Activated B cell treated with CpG ODN at 0.5 μM for 24 hours (primary cell): ENCODE data around the gene WIPI1. TPM values are rescaled to one million over a fixed set of nuclear protein-coding genes. Genes with fewer than 3 reads are reported as not detected.

Source experiments
- ATAC-seq: fragments of 200-7000 bp; cut with Tn5 transposase; one replicate; pipeline ENCODE4 v1.10.0; 2021; ENCODE audit warnings: low read depth, mild to moderate bottlenecking, moderate library complexity
- CTCF ChIA-PET: fragments of 350-600 bp; sonication (Branson Sonifier 250); formaldehyde crosslinking; loops from one replicate; lab custom pipeline; 2021; ENCODE audit warnings: antibody characterized with exemption; lab: Charles Lee
- POLR2A ChIA-PET: fragments of 350-600 bp; sonication (Branson Sonifier 250); formaldehyde crosslinking; loops from one replicate; lab custom pipeline; 2021; ENCODE audit warnings: antibody characterized with exemption; lab: Charles Lee
- DNase-seq: peaks from one replicate; pipeline ENCODE4 v3.0.0; 2022
- H3K27ac Mint-ChIP-seq: one replicate; pipeline ENCODE4 v1.8.0; 2020; ENCODE audit warnings: mixed read lengths
- H3K27me3 Mint-ChIP-seq: one replicate; pipeline ENCODE4 v1.8.0; 2021; ENCODE audit warnings: mixed read lengths
- H3K36me3 Mint-ChIP-seq: one replicate; pipeline ENCODE4 v1.8.0; 2021; ENCODE audit warnings: low read depth, mixed read lengths
- H3K4me1 Mint-ChIP-seq: one replicate; pipeline ENCODE4 v1.8.0; 2021; ENCODE audit warnings: mixed read lengths
- H3K4me3 Mint-ChIP-seq: one replicate; pipeline ENCODE4 v1.8.0; 2020; ENCODE audit warnings: mild to moderate bottlenecking, mixed read lengths
- H3K9me3 Mint-ChIP-seq: one replicate; pipeline ENCODE4 v1.8.0; 2020; ENCODE audit warnings: mixed read lengths
- intact Hi-C: fragments of 100-400 bp; cut with micrococcal nuclease; formaldehyde crosslinking; loops from one replicate; pipeline ENCODE4 v1.15.1; 2024
- total RNA-seq: library from RNA; stranded (reverse); gene quantifications from 2 replicates; pipeline ENCODE4 v1.2.3, GENCODE V29; 2022
- TF ChIP-seq, protein P1 (sequence below): fragments of 200-600 bp; IDR thresholded peaks from one replicate; pipeline ENCODE4 v1.8.0; 2022; ENCODE audit warnings: antibody characterized with exemption, mild to moderate bottlenecking

The WIPI1 gene
- total RNA-seq, 1 donor from 2014 or later: 9.8 TPM

DNA sequence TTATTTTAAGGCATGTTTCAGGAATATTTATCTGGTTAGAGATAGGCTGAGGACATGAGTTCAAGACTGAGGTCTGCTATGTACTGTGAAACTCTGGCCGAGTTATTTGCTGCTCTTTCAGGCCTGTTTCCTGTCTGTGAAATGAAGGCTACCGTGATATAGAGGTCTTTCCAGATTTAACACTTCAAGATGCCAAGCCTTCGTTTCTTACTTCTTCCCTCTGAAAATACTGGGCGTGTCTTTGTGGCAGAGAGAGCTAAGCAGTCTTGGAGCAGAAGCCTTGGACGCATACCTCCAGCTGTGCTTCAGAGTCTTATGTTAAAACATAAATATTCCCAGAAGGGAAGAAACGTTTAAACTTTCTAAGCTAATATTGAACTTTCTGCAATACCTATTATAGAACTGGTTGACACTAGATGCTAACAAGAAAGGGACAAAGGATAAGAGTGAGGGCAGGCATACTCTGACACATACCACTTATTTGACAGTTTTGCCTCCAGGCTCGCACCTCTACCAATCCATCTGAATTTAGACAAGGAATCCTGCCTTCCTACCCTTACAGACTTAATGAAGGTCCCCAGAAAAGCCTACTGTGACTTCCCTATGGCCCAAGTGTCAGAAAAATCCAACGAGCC is 17.5 kb downstream of the WIPI1 start:
- H3K27me3 Mint-ChIP-seq: no peaks in the 10 kb centered on the region
- POLR2A ChIA-PET: interaction anchor here (0.9 to 1.6 kb wide), 2 partner anchors 149 to 203 kb away, joined by 3 to 6 read pairs; partner anchors contain the start of genes ARSG and SLC16A6
- ATAC-seq (no peak), DNase-seq (no peak)
- peaks cover 56% of the 10 kb centered on the region for H3K4me1 Mint-ChIP-seq
- H3K36me3 Mint-ChIP-seq: peaks cover 4% of the 10 kb centered on the region
- CTCF ChIA-PET: interaction anchor here (2.2 kb wide), 1 partner anchor 175 kb away, joined by 5 read pairs; no protein-coding TSS in a partner anchor
- no peaks in the 10 kb centered on the region for H3K9me3 Mint-ChIP-seq
- intact Hi-C loops: loop anchor here (10.0 kb wide), 1 partner anchor 95 kb away; no protein-coding TSS in a partner anchor
- TF ChIP-seq, protein P1, sequence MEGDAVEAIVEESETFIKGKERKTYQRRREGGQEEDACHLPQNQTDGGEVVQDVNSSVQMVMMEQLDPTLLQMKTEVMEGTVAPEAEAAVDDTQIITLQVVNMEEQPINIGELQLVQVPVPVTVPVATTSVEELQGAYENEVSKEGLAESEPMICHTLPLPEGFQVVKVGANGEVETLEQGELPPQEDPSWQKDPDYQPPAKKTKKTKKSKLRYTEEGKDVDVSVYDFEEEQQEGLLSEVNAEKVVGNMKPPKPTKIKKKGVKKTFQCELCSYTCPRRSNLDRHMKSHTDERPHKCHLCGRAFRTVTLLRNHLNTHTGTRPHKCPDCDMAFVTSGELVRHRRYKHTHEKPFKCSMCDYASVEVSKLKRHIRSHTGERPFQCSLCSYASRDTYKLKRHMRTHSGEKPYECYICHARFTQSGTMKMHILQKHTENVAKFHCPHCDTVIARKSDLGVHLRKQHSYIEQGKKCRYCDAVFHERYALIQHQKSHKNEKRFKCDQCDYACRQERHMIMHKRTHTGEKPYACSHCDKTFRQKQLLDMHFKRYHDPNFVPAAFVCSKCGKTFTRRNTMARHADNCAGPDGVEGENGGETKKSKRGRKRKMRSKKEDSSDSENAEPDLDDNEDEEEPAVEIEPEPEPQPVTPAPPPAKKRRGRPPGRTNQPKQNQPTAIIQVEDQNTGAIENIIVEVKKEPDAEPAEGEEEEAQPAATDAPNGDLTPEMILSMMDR: no peak
- H3K4me3 Mint-ChIP-seq: no peak overlapping the region
- H3K27ac Mint-ChIP-seq: peak overlapping the region; percentile 19

DNA sequence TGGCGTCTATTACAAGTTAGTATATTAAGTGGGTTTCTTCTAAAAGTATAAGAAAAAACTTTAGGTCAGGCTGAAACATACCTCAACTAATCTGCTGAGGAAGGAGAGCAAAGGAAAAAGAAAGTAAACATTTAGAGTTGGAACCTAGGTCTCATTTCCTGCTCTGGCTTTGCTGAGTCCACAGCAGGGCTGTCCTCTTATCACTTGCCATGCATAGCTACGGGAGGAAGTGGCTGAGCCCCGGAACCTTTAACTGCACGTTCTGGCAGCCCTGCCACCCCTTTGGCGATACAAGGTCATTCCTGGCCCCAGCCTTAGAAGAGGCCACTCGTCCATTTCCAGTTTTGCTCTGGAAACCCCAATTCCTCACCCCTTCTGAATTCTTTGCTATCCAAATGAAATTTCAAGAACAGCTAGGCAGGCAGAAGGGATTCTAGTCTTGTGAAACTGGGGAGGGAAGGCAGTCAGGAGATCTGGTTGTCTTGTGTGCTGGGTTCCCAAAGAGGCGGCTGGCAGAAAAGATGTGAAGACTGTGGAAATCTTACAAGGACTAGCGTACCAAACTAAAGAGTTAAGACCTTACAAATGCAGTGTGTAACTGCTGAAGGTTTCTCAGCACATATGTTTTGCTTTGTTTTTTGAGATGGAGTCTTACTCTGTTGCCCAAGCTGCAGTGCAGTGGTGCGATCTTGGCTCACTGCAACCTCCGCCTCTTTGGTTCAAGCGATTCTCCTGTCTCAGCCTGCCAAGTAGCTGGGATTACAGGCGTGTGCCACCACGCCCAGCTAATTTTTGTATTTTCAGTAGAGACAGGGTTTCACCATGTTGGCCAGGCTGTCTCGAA is 19.1 kb downstream of the WIPI1 start:
- intact Hi-C loops: loop anchor here (10.0 kb wide), 1 partner anchor 93 kb away; no protein-coding TSS in a partner anchor
- DNase-seq (no peak), ATAC-seq (peak; percentile 62)
- Mint-ChIP-seq H3K9me3 (no peaks in the 10 kb centered on the region), H3K36me3 (peaks cover 6% of the 10 kb centered on the region), H3K27ac (peak overlapping the region; percentile 82), H3K4me3 (peak overlapping the region; percentile 73), H3K4me1 (peaks cover 56% of the 10 kb centered on the region), H3K27me3 (no peaks in the 10 kb centered on the region)
- ChIA-PET CTCF (interaction anchor here (1.6 to 5.7 kb wide), 3 partner anchors 19 to 265 kb away, joined by 4 to 49 read pairs (median 21); partner anchors contain the start of gene WIPI1), POLR2A (interaction anchor here (0.5 to 3.5 kb wide), 10 partner anchors 20 to 1008 kb away, joined by 3 to 24 read pairs (median 7); partner anchors contain the start of genes AMZ2, ARSG, SLC16A6 and WIPI1)
- TF ChIP-seq, protein P1: no peak

DNA sequence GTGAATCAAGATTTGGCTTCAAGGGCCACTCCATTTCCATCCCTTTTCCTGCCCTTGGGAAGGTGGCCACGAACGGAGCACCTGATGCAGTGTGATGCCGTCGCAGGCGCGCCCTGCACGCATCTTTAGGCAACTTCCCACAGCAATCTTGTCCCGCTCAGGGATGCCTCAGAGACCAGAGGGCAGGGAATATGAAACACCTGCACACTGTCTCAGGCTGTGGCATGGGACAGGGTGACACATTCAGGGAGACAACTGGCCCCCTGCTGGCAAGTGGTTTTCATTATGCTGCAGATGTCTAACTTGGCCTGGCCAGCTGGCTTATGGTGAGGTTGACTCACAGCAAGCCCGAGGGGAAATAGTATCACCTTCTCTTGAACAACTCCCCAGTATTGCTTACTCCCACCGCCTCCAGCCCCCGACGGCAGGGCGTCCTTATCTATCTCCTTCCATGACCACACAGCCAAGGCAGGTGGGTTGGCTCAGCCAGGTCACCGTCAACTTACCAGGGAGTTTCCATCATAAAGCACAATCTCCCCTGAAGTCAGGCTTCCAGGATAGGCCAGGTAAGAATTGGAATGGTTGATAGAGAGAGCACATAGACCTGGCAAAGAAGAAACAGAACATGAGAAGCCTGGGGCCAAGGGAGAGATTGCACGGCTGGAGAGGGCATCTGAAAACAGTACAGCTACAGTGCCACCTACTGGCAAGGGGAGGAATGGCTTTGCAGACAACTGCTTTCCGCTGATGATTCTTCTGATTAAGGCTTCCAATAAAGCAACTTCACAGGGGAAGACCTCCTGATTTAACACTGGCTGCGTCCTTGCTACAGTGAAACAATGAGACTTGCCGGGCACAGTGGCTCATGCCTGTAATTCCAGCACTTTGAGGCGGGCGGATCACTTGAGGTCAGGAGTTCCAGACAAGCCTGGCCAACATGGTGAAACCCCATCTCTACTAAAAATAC is 21.1 kb downstream of the WIPI1 start:
- Mint-ChIP-seq H3K27ac (peak overlapping the region; percentile 54), H3K9me3 (no peaks in the 10 kb centered on the region), H3K27me3 (no peaks in the 10 kb centered on the region), H3K36me3 (peaks cover 16% of the 10 kb centered on the region), H3K4me3 (no peak overlapping the region), H3K4me1 (peaks cover 50% of the 10 kb centered on the region)
- peak; percentile 78 for ATAC-seq
- intact Hi-C loops: loop anchor here (1.0 to 10.0 kb wide), 10 partner anchors 21 to 473 kb away; partner anchors contain the start of gene WIPI1
- ChIA-PET POLR2A (interaction anchor here (0.8 to 3.5 kb wide), 8 partner anchors 11 to 235 kb away, joined by 3 to 22 read pairs (median 3); partner anchors contain the start of genes ARSG and WIPI1), CTCF (interaction anchor here (0.8 to 5.7 kb wide), 16 partner anchors 8 to 263 kb away, joined by 3 to 49 read pairs (median 4); partner anchors contain the start of gene WIPI1)
- DNase-seq: peak; percentile 60
- TF ChIP-seq, protein P1: peak; percentile 61

DNA sequence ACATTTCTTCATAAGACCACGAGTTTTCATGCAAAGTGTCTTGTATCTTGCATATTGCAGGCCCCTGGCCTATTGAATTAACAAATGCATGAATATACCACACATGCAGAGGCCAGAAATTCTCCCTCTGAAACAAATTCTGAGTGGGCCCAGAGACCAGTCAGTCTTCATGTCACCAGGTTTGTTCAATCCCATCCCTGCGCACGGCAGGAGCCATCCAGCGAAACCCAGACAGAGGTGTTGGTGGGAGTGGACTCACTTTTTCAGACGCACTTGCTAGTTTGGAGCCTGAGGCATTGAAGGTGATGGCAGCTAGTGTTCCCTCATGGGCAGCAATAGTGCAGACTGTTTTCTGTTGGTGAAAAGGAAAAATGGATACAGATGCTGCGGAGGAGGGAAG is 21.9 kb downstream of the WIPI1 start:
- no peaks in the 10 kb centered on the region for H3K9me3 Mint-ChIP-seq
- H3K4me1 Mint-ChIP-seq: peaks cover 42% of the 10 kb centered on the region
- ATAC-seq (no peak), DNase-seq (no peak)
- CTCF ChIA-PET: interaction anchor here (1.1 to 5.7 kb wide), 8 partner anchors 22 to 262 kb away, joined by 3 to 49 read pairs (median 7); partner anchors contain the start of gene WIPI1
- no peaks in the 10 kb centered on the region for H3K27me3 Mint-ChIP-seq
- intact Hi-C loops: loop anchor here (10.0 kb wide), 1 partner anchor 91 kb away; no protein-coding TSS in a partner anchor
- no peak overlapping the region for H3K27ac Mint-ChIP-seq
- TF ChIP-seq, protein P1: no peak
- H3K36me3 Mint-ChIP-seq: peaks cover 16% of the 10 kb centered on the region
- H3K4me3 Mint-ChIP-seq: no peak overlapping the region
- POLR2A ChIA-PET: interaction anchor here (1.0 to 3.5 kb wide), 5 partner anchors 23 to 235 kb away, joined by 3 to 22 read pairs (median 4); partner anchors contain the start of genes ARSG and WIPI1
